Measurements from ENCODE around the gene SH2D6.
A peak's percentile ranks its signal among the peaks of the same experiment; 100 is the strongest.
"Not testable (repeated sequence)": the region's sequence is repeated elsewhere in the genome, so short reads cannot be mapped to it uniquely, and the experiment has no call there.

The SH2D6 gene

GRCh38 chr2:85398426-85399182 is 19.9 kb upstream of the SH2D6 start:
- no peak for DNase-seq

- no peak for DNase-seq
These were observed 19.4 kb upstream of the SH2D6 start for GRCh38 chr2:85399183-85399455.

- no peak for DNase-seq
These were observed 18.5 kb upstream of the SH2D6 start for GRCh38 chr2:85400023-85400422.

DNA sequence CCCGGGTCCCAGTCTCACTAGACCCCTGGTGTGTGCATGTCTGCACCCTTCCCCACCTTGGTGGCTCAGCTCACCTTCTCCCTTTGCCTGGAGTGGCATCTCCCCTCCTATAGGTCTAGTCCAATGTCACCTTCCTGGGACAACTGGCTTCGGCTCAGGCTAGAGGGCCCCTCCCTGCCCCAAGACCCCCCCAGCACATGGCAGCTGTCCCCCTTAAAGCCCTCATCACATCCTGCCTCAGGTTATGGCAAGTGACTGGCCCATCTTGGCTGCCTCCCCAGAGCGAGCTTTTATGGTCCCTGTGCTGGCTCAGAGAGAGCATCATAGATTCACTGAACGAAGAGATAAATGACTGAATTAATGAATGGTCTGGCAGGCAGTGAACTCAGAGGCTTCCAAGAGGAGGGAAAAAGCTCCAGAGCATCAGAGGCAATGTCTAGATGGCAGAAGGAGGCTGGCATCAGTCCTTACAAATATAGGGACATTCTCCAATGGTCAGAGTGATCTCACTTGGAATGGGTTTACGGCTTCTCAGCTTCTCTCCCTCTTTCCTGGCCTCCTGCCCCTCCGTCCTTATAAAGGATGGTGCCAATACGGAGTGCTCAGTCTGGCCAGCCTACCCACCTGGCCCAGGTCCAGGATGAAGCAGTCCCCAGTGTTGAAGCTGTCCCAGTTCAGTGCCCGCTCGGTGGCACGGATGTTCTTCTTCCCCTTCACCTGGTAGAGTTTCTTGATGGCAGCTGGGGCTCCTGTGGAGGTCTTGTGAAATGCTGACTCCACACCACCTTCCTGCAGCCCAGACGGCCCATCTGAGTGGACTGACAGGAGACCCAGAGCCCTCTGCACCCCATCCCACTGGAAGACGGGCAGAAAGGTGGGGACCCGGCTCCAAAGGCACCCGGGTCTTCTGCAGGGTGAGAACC is 17.7 kb upstream of the SH2D6 start:
- no peak for DNase-seq

DNA sequence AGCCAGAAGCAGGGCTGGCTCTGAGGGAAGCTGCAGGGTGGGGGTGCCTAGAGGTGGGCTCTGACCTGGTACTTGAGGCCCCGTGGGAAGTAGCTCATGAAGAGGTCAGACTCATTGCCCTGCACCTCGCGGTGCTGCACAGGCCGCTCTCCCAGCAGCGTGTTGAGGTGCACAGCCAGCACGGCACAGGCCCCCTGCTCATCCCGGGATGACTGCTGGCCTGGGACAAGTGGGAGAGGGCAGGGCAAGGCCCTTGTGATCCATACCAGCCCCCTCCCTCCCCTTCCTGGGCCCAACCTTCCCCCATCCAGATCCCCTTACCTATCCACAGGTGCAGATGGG is 17.1 kb upstream of the SH2D6 start:
- DNase-seq, result no peak

GRCh38 chr2:85401844-85402243 is 16.7 kb upstream of the SH2D6 start:
- DNase-seq, result no peak

GRCh38 chr2:85405201-85406059 is 13.1 kb upstream of the SH2D6 start:
- peak; percentile 76 for DNase-seq

DNA sequence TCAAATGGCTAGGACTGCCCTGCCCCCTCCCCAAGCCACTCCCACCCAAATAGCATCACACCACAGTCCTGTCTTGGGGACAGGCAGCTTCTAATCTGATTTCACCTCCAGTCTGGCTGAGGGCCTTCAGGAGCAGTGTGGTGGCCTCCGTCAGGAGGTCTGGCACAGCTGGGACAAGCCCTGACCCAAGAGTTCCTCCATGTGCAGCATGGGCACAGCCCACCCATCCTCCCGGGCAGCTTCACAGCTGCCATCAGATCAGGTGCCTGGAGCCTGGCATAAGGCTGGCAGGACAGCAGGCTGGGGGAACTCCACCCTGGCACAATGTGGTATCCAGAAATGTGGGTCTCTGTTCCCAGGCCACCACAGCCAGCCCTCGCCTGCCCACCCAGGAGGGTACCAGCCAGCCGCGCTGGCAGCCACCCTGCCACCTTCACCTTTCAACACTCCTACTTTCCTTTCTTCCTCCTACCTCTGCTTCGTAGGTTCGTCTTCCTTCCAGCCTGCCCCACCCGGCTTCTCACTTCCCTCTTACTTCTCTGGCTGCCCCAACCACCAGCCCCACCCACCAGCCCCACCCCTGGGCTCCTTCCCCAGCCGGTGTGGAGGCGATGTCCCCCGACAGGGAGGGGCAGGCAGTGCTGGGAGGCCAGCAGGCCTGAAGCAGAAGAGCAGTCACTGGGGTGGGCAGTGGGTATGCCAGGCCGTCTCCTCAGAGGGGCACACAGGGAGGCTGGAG is 8.5 kb upstream of the SH2D6 start, which contains the start of gene CAPG:
CAPG (minus strand) TSS at position 522 of the 739 bp plus-strand sequence. CDS start 8,221 bp downstream, outside the sequence.
- DNase-seq, result peak; percentile 68

GRCh38 chr2:85410584-85411404 is 7.7 kb upstream of the SH2D6 start:
- DNase-seq, result no peak

- no peak for DNase-seq
These were observed 7.1 kb upstream of the SH2D6 start for GRCh38 chr2:85411405-85411748.

DNA sequence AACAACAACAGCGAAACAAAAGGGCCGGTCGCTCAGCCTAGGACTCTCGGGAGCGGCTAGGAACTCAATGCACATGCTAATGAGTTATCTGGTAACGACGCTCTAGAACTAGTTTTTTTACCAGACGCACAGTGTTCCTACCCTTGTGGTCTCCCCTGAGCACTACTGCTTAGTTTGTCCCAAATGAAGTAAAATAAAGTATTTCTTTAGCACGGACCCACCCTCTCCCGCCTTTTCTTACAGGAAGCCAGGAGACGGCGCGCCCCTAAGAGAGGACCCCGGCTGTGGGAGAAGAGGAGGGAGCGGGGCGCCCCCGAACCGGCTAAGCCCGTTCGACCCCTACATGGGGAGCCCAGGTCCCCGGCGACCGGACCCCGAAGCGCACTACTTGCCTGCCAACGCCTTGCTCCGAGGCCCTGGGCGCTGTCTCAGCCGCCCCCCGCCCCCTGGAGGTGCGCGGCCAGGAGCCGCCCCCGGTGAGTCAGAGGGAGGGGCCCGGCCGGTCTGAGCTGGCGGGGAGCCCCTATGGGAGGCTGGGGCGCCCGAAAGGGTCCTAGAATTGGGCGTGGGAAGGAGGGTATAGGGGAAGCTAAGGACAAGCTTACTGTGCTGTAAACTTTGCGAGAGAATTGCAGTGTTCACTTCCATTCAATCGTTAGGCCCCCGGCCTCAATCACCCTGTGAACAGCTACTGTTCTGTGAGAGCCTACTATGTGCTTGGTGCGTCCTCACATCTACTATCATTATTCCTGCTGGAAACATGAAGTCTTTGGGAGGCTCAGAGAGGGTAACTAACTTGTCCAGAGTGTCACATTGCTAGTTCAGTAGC is 4.7 kb upstream of the SH2D6 start:
- DNase-seq, result peak; percentile 80

GRCh38 chr2:85414421-85414759 is 4.1 kb upstream of the SH2D6 start:
- DNase-seq, result not testable (repeated sequence)

DNA sequence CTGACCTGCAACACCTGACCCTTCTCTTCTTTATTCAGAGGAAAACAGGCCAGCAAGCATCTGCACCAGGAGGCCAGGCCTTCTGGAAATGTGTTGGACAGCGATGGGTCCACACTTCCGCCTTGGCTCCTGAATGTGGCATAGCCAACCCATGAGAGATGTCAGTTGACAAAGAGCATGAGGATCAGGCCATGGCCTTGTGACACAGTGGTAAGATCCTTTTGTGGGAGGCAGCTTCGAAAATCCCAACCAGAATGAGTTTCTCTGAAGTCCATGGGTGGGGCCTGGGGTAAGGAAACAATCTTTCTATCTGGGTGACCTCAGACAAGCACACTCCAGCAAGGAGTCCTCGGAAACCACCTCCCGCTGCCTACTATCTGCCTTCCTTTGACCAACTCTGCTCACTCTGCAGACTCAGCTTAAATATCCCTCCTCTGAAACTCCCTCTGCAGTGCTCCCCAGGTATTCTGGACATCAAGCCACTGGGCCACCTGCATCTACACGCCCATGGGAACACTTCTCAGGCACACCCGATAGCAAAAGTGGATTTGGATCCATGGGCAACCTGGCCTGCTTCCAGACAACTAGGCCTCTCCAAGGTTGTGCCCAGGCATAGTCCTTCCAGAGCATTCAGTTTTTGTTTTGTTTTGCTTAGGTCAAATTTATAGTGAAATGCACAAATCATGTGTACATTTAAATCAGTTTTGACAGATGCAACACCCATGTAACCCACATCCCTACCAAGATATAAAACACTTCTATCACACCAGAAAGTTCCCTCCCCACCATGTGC is 3.6 kb upstream of the SH2D6 start:
- DNase-seq, result no peak

DNA sequence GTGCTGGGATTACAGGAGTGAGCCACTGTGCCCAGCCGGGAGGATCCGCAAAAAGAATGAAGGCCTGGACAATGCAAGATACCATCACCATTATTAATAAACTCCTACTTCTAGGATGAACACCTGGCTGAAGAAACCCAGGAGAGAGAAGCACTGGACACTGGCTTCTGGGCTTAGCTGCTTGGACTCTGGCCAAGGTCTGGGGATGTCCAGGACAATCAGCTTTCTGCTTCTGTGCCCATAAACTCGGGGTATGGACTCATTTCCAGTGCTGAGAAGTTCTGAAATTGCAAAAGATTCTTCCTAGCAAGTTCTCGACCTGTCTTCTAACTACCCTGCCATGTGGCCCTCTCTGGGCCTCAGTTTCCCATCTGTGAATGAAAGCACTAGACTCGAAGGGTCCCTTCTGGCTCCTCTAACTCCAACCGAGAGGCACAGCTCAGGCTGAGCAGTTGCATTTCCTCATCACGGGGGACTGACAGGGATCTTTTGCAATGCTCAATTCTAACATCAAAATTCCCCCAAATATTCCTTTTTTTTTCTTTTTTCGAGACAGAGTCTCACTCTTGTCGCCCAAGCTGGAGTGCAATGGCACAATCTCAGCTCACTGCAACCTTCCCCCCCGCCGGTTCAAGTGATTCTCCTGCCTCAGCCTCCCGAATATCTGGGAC is 2.4 kb upstream of the SH2D6 start:
- no peak for DNase-seq

DNA sequence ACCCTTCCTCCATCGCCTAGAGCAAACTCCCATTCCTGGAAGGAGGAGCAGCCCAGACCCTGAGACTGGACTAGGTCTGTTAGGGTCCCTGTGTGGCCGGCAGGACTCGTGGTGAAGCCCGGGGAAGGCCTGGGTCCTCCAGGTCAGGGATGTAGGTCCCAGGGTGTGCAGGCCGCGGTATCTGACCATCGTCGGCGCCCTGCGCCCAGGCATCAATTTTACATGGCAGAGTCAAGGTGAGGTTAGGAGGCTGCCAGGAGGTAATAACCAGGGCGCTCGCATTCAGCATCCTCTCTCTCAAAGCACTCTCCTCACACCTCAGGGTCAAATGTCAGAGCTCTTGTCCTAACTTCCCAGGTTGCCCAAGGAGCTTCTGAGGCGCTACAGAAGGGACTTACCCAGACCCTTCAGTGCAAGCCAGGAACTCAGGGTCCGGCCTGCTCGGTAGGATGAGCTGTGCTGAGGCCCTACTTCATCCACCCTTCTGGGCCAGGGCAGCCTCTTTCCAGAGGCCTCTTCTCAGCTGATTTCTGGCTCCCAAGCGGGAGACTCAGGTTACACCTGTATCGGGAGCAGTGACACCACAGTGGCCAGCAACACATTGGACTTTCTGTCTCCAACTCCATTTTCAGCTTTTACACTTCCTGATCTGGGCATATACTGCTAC is 628 bp downstream of the SH2D6 start:
- no peak for DNase-seq

DNA sequence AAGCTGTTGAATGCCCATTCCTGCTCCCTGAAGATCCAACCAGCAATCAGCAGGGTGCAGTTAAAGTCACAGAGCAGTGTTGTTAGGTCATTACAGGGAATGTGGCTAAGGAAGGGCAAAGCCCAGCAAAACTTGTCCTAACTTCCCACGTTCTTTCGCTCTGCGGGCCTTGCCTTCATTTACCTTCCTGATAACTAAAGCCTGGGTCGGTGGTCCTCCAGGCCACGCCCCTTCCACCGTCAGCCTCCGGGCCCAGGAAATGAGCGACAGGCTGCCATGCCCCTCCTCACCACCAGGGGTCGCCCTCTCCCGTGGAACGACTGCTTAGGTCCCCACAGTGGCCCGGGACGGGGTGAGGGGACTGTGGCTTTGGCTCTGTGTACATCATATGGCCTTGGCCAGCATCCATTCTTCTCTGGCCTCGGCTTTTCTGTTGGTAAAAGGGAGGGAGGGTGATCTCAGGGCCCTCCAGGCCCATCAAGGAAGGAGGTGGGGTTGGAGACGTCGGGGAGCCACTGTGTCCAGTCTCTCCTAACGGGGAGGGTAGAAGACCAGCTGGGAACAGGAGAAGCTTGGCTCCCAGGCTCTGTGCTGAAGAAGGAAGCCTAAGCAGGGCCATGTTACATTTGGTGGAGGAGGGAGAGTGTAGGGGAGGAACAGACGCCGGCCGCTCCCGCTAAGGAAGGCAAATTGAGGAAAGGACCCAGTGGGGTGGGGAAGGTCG is 2.2 kb downstream of the SH2D6 start:
- peak; percentile 100 for DNase-seq

DNA sequence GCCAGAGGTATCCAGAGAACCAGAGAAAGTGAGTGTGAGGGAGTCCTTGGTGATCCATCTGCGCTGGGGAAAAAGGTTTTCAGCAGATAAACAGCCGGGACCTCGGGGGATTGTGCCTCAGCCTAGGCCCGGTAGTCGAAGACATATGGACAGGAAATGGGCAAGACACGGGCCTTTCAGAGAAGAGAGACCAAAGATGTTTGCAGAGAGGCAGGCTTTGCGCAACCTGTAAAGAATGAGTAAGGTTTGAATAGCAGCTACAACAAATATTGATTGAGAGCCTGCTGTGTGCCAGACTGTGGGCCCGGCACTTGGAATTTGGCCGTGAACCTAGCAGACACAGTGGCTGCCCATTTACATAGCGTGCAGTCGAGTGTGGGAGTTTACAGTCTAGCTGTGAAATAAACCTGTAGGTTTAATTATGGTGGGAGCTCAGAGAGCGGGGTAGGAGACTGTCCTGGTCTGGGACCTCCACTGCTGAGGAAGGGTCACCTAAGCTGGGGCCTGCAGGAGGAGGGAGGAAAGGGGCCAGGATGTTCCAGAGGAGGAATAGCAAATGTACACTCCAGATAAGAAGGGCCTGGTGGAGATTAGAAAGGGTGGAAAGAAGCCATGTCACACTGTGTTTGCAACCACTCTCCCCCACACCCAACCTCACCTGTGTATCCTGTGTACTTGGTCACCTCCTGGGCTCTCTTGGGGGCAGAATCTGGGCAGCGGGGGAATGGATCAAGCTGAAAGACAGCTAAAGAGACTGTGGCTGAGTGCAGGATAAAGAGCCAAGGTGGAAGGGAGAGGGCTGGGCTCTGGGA is 3.0 kb downstream of the SH2D6 start:
- no peak for DNase-seq
